GM21576 (cell line): Measurements from ENCODE around the gene CELF3.
A peak's percentile ranks its signal among the peaks of the same experiment; 100 is the strongest.

Source experiments
- ATAC-seq: cut with Tn5 transposase; IDR thresholded peaks from one replicate; pipeline ENCODE4 v1.9.1; 2021; ENCODE audit warnings: mild to moderate bottlenecking, moderate library complexity; ENCODE audit not compliant: unreplicated experiment

Gene CELF3

GRCh38 chr1:151720974-151721787 is 4.6 kb upstream of the CELF3 start, which contains the start of gene RIIAD1:
RIIAD1 (plus strand) TSS chr1:151721522; CDS start chr1:151721537, 15 bp downstream.
- ATAC-seq, result peak; percentile 47

GRCh38 chr1:151720554-151720953 is 4.0 kb upstream of the CELF3 start:
- no peak for ATAC-seq

GRCh38 chr1:151720125-151720524 is 3.5 kb upstream of the CELF3 start:
- ATAC-seq, result no peak

- no peak for ATAC-seq
Observed at GRCh38 chr1:151718666-151719065, 2.1 kb upstream of the CELF3 start.

GRCh38 chr1:151718011-151718431 is 1.4 kb upstream of the CELF3 start:
- no peak for ATAC-seq

- no peak for ATAC-seq
Observed at GRCh38 chr1:151716405-151716762, 219 bp downstream of the CELF3 start.

GRCh38 chr1:151715726-151716404 is 738 bp downstream of the CELF3 start:
- ATAC-seq, result no peak

GRCh38 chr1:151714820-151715725 is 1.5 kb downstream of the CELF3 start:
- no peak for ATAC-seq

- no peak for ATAC-seq
Observed at GRCh38 chr1:151713874-151714273, 2.7 kb downstream of the CELF3 start.

- ATAC-seq, result no peak
Observed at GRCh38 chr1:151713044-151713443, 3.6 kb downstream of the CELF3 start.

GRCh38 chr1:151711951-151712350 is 4.7 kb downstream of the CELF3 start:
- no peak for ATAC-seq

- ATAC-seq, result no peak
Observed at GRCh38 chr1:151711044-151711800, 5.4 kb downstream of the CELF3 start.

- ATAC-seq, result no peak
Observed at GRCh38 chr1:151710187-151710840, 6.3 kb downstream of the CELF3 start.

- ATAC-seq, result no peak
Observed at GRCh38 chr1:151708891-151709290, 7.7 kb downstream of the CELF3 start.

- ATAC-seq, result no peak
Observed at GRCh38 chr1:151707541-151708065, 9.0 kb downstream of the CELF3 start.

GRCh38 chr1:151706464-151707415 is 9.9 kb downstream of the CELF3 start:
- no peak for ATAC-seq

- ATAC-seq, result no peak
Observed at GRCh38 chr1:151705753-151706463, 10.7 kb downstream of the CELF3 start.

- ATAC-seq, result no peak
Observed at GRCh38 chr1:151705146-151705545, 11.5 kb downstream of the CELF3 start.
